ENCODE data around the gene CAMTA1. TPM values are rescaled to one million over a fixed set of nuclear protein-coding genes. Genes with fewer than 3 reads are reported as not detected.

The CAMTA1 gene
- total RNA-seq, 1 donor from 2014 or later = 81.6 TPM

GRCh38 chr1:7385471-7386225 is 600.4 kb downstream of the CAMTA1 start:
- Mint-ChIP-seq H3K36me3 (ENCODE audit: unreplicated experiment) (no peaks in the 10 kb centered on the region), H3K27ac (ENCODE audit: unreplicated experiment) (no peak overlapping the region), H3K4me3 (ENCODE audit: unreplicated experiment) (no peak overlapping the region), H3K9me3 (ENCODE audit: unreplicated experiment) (no peaks in the 10 kb centered on the region), H3K27me3 (ENCODE audit: unreplicated experiment) (no peaks in the 10 kb centered on the region), H3K4me1 (ENCODE audit: unreplicated experiment) (peaks cover 38% of the 10 kb centered on the region)
- no peak for TF ChIP-seq CTCF (IDR thresholded peaks at IDR 0.05)
- DNase-seq (ENCODE audit: extremely low spot score, unreplicated experiment) = peak; percentile 74

- DNase-seq (ENCODE audit: extremely low spot score, unreplicated experiment) = peak; percentile 76
- no peaks in the 10 kb centered on the region for H3K9me3 Mint-ChIP-seq (ENCODE audit: unreplicated experiment)
- TF ChIP-seq CTCF (IDR thresholded peaks at IDR 0.05) = no peak
- no peaks in the 10 kb centered on the region for H3K27me3 Mint-ChIP-seq (ENCODE audit: unreplicated experiment)
- no peak overlapping the region for H3K27ac Mint-ChIP-seq (ENCODE audit: unreplicated experiment)
- H3K4me3 Mint-ChIP-seq (ENCODE audit: unreplicated experiment) = no peak overlapping the region
- peaks cover 41% of the 10 kb centered on the region for H3K4me1 Mint-ChIP-seq (ENCODE audit: unreplicated experiment)
- H3K36me3 Mint-ChIP-seq (ENCODE audit: unreplicated experiment) = no peaks in the 10 kb centered on the region
These were observed 601.2 kb downstream of the CAMTA1 start for GRCh38 chr1:7386226-7387052.

- Mint-ChIP-seq H3K27ac (ENCODE audit: unreplicated experiment) (no peak overlapping the region), H3K4me3 (ENCODE audit: unreplicated experiment) (no peak overlapping the region), H3K27me3 (ENCODE audit: unreplicated experiment) (no peaks in the 10 kb centered on the region), H3K9me3 (ENCODE audit: unreplicated experiment) (no peaks in the 10 kb centered on the region), H3K36me3 (ENCODE audit: unreplicated experiment) (no peaks in the 10 kb centered on the region), H3K4me1 (ENCODE audit: unreplicated experiment) (peaks cover 45% of the 10 kb centered on the region)
- no peak for TF ChIP-seq CTCF (IDR thresholded peaks at IDR 0.05)
- DNase-seq (ENCODE audit: extremely low spot score, unreplicated experiment) = peak; percentile 70
These were observed 602.0 kb downstream of the CAMTA1 start for GRCh38 chr1:7387053-7387927.

- H3K27ac Mint-ChIP-seq (ENCODE audit: unreplicated experiment) = peak overlapping the region; percentile 89
These were observed 602.9 kb downstream of the CAMTA1 start for GRCh38 chr1:7388141-7388487.

More at GRCh38 chr1:7388141-7388487, 602.9 kb downstream of the CAMTA1 start:
- Mint-ChIP-seq H3K4me3 (ENCODE audit: unreplicated experiment) (no peak overlapping the region), H3K36me3 (ENCODE audit: unreplicated experiment) (no peaks in the 10 kb centered on the region), H3K4me1 (ENCODE audit: unreplicated experiment) (peaks cover 48% of the 10 kb centered on the region), H3K9me3 (ENCODE audit: unreplicated experiment) (no peaks in the 10 kb centered on the region), H3K27me3 (ENCODE audit: unreplicated experiment) (no peaks in the 10 kb centered on the region)
- no peak for TF ChIP-seq CTCF (IDR thresholded peaks at IDR 0.05)
- peak; percentile 49 for DNase-seq (ENCODE audit: extremely low spot score, unreplicated experiment)
